A673 (cell line): ENCODE results near the gene TRPM1. TPM values are rescaled to one million over a fixed set of nuclear protein-coding genes. Genes with fewer than 3 reads are reported as not detected.

Source experiments
- BruUV-seq: library from RNA; stranded (reverse); fragments of 400-500 nt; replicated peaks from 2 replicates; lab custom pipeline; 2021; lab: Mats Ljungman, UMichigan
- CTCF ChIA-PET: fragments of 300-600 bp; sonication (Branson Sonifier 250); formaldehyde crosslinking; loops from one replicate; lab custom pipeline; 2022; ENCODE audit warnings: antibody characterized with exemption; lab: Charles Lee
- POLR2A ChIA-PET: fragments of 300-600 bp; sonication (Branson Sonifier 250); formaldehyde crosslinking; loops from one replicate; lab custom pipeline; 2022; ENCODE audit warnings: antibody characterized with exemption; ENCODE audit not compliant: low non-redundant PET; lab: Charles Lee
- DNase-seq: peaks from one replicate; pipeline ENCODE4 v3.0.0-alpha.2; 2015; ENCODE audit warnings: low spot score
- H3K27ac ChIP-seq: fragments of 200-600 bp; sonication (generic); 2 replicates; pipeline ENCODE4 v1.5.1; 2016; ENCODE audit warnings: mixed run types, low read depth, mild to moderate bottlenecking, mixed read lengths, antibody characterized with exemption, low read length; ENCODE audit not compliant: poor library complexity, severe bottlenecking
- H3K27me3 ChIP-seq: fragments of 200-600 bp; sonication (generic); replicated peaks from 2 replicates; pipeline ENCODE4 v1.6.1; 2017; ENCODE audit warnings: mixed run types, low read depth, mild to moderate bottlenecking, mixed read lengths, antibody characterized with exemption, low read length; ENCODE audit not compliant: insufficient read depth, poor library complexity
- H3K36me3 ChIP-seq: fragments of 200-600 bp; sonication (generic); 2 replicates; pipeline ENCODE4 v1.6.1; 2016; ENCODE audit warnings: mixed run types, mild to moderate bottlenecking, mixed read lengths, antibody characterized with exemption, low read length; ENCODE audit not compliant: insufficient read depth, poor library complexity, severe bottlenecking
- H3K4me1 ChIP-seq: fragments of 200-600 bp; sonication (generic); 2 replicates; pipeline ENCODE4 v1.6.1; 2017; ENCODE audit warnings: mixed run types, mild to moderate bottlenecking, mixed read lengths, antibody characterized with exemption, low read length; ENCODE audit not compliant: insufficient read depth, poor library complexity, severe bottlenecking
- H3K4me3 ChIP-seq: fragments of 200-600 bp; sonication (generic); 2 replicates; pipeline ENCODE4 v1.5.1; 2016; ENCODE audit warnings: low read depth, mixed run types, mild to moderate bottlenecking, mixed read lengths, low read length; ENCODE audit not compliant: poor library complexity, severe bottlenecking
- H3K9me3 ChIP-seq: fragments of 200-600 bp; sonication (generic); 2 replicates; pipeline ENCODE4 v1.6.1; 2016; ENCODE audit warnings: mixed run types, low read depth, mild to moderate bottlenecking, mixed read lengths, antibody characterized with exemption, low read length; ENCODE audit not compliant: poor library complexity, severe bottlenecking
- CTCF ChIP-seq: fragments of 300-800, 200-600 bp; sonication (generic); conservative IDR thresholded peaks from 2 replicates; pipeline ENCODE4 v1.5.1; 2017; ENCODE audit warnings: low read depth, mild to moderate bottlenecking, antibody characterized with exemption, low read length, moderate library complexity, mixed read lengths
- EZH2 ChIP-seq: fragments of 200-600 bp; sonication (generic); IDR thresholded peaks from 2 replicates; pipeline ENCODE4 v1.6.1; 2017; ENCODE audit warnings: borderline replicate concordance, low read depth, mild to moderate bottlenecking, mixed read lengths, antibody characterized with exemption, low read length; ENCODE audit not compliant: poor library complexity, severe bottlenecking
- intact Hi-C: fragments of 100-400 bp; cut with micrococcal nuclease; formaldehyde crosslinking; loops from one replicate; pipeline ENCODE4 v1.10.0; 2022; ENCODE audit not compliant: unreplicated experiment
- total RNA-seq: library from RNA; stranded (reverse); gene quantifications from 2 replicates; pipeline ENCODE4 v1.2.3, GENCODE V29; 2021

Gene TRPM1
- total RNA-seq, 1 experiment from 2014 or later, result not detected

DNA sequence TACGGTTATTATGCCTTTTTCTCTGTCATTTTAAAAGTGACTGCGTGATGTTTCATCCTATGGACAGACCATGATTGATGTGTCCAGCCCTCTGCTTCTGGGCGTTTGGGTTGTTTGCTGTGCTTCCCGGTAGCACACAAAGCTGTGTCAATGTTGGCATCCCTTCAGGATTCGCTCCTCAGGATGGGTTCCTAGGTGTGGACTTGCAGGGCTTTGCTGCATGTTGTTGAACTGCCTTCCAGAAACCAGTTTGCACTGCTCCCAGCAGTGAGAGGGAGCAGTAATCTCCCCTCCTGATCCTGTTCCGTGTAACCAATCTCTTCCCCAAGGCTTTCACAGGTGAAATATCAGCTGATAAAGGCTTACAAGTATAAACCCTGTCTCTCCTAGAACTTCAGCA, 787 bp downstream of the TRPM1 start:
- TF ChIP-seq EZH2 (no peak), CTCF (no peak)
- Histone ChIP-seq H3K27ac (no peak overlapping the region), H3K4me3 (no peak overlapping the region), H3K9me3 (no peaks in the 10 kb centered on the region), H3K4me1 (peaks cover 3% of the 10 kb centered on the region), H3K36me3 (no peaks in the 10 kb centered on the region), H3K27me3 (no peaks in the 10 kb centered on the region)
- CTCF ChIA-PET, result no interaction called here
- DNase-seq, result no peak
- intact Hi-C loops, result no loop called here
- POLR2A ChIA-PET, result no interaction called here
- no TSS peak for BruUV-seq

DNA sequence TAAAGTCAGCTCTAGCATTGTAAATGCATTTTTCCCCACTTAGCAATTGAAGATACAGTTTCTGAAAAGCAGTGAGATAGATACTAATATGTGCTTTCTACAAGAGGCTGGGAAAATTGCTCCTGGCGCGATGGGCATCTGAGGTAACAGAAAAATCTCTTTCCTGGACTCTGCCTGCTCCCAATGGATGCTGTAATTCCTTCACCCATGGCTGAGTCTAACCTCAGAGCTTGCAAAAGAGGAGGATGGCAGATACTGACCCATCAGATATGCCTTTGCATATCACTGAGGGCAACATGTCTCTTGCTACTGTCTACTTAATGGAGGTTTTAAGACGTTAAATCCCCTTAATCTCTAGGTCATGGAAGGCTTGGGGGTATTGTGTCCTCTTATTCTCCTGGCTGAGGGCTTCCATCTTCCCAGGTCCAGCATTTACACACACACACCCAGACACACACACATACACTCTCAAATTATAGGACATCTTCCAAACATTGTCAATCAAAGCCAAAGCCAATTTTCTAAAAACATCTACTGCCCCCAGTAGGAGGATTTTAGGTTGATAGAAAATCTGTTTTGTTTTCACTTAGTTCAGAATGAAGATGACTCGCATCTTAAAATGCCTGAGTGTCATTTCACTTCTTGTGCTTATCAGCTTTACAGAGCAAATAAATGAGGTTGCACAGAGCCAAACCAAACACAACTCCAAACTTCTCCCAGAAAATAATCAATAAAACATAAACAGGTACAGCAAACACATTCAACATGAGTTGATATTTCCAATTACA, 2.4 kb downstream of the TRPM1 start:
- CTCF ChIA-PET, result no interaction called here
- TF ChIP-seq CTCF (peak; percentile 30; the same call in 1 of the 2 replicates), EZH2 (no peak)

DNA sequence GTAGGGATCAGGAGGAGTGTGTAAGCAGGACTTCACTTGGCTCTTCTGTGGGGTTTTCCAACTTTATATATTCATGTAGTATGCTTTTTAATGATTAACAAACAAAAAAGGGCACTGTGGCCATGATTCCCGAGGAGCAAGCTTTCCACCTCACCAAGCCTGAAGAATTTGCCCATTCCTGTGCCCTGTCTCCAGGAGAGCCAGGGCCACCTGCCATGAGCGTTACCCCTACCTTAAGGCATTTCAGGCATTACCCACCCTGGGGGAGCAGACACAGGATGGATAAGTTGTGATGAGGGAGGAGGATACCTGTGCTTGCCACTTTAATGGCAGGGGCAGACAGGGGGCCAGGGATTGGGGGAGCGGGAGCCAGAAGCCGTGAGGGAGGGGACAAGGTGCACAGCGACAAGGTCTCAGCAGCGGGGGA, 3.0 kb downstream of the TRPM1 start:
- no peaks in the 10 kb centered on the region for H3K9me3 ChIP-seq
- BruUV-seq, result no TSS peak
- POLR2A ChIA-PET, result no interaction called here
- H3K36me3 ChIP-seq, result no peaks in the 10 kb centered on the region
- no peaks in the 10 kb centered on the region for H3K27me3 ChIP-seq
- H3K27ac ChIP-seq, result no peak overlapping the region
- no peak for DNase-seq
- intact Hi-C loops, result no loop called here
- no peak overlapping the region for H3K4me3 ChIP-seq
- H3K4me1 ChIP-seq, result no peaks in the 10 kb centered on the region
- TF ChIP-seq EZH2 (no peak), CTCF (no peak)
- CTCF ChIA-PET, result no interaction called here

More for the DNA sequence above, 2.4 kb downstream of the TRPM1 start:
- H3K9me3 ChIP-seq, result no peaks in the 10 kb centered on the region
- H3K36me3 ChIP-seq, result no peaks in the 10 kb centered on the region
- H3K27me3 ChIP-seq, result no peaks in the 10 kb centered on the region
- no peak overlapping the region for H3K27ac ChIP-seq
- H3K4me1 ChIP-seq, result no peaks in the 10 kb centered on the region
- intact Hi-C loops, result no loop called here
- H3K4me3 ChIP-seq, result no peak overlapping the region
- POLR2A ChIA-PET, result no interaction called here
- no TSS peak for BruUV-seq
- no peak for DNase-seq
